OCI-LY1 (cell line): ENCODE results near the gene AKAP1.

Source experiments
- H2AFZ ChIP-seq: fragments of 200-600 bp; sonication (generic), shearing (Covaris generic); 2 replicates; pipeline ENCODE4 v1.6.0; 2014; ENCODE audit warnings: antibody characterized with exemption, mild to moderate bottlenecking, low read length
- H3F3A ChIP-seq: fragments of 200-600 bp; sonication (generic), shearing (Covaris generic); 2 replicates; pipeline ENCODE4 v1.6.0; 2014; ENCODE audit warnings: mild to moderate bottlenecking, antibody characterized with exemption, low read length, moderate library complexity; ENCODE audit not compliant: insufficient read depth
- H3K27ac ChIP-seq: fragments of 200-600 bp; sonication (generic); 2 replicates; pipeline ENCODE4 v1.5.1; 2014; ENCODE audit warnings: low read length, mixed run types, mild to moderate bottlenecking, low read depth; ENCODE audit not compliant: poor library complexity, severe bottlenecking
- H3K27me3 ChIP-seq: fragments of 200-600 bp; sonication (generic); 2 replicates; pipeline ENCODE4 v1.6.0; 2014; ENCODE audit warnings: antibody characterized with exemption, mild to moderate bottlenecking, low read length, moderate library complexity; ENCODE audit not compliant: insufficient read depth
- H3K36me3 ChIP-seq: fragments of 200-600 bp; sonication (generic); 2 replicates; pipeline ENCODE4 v1.6.1; 2014; ENCODE audit warnings: mild to moderate bottlenecking, antibody characterized with exemption, low read length, moderate library complexity, mixed read lengths; ENCODE audit not compliant: insufficient read depth
- H3K4me1 ChIP-seq: fragments of 200-600 bp; sonication (generic); 2 replicates; pipeline ENCODE4 v1.5.1; 2014; ENCODE audit warnings: mild to moderate bottlenecking, low read length, moderate library complexity; ENCODE audit not compliant: insufficient read depth, severe bottlenecking
- H3K4me2 ChIP-seq: fragments of 200-600 bp; sonication (generic), shearing (Covaris generic); 2 replicates; pipeline ENCODE4 v1.6.1; 2014; ENCODE audit warnings: low read length
- H3K4me3 ChIP-seq: fragments of 200-600 bp; sonication (generic); 2 replicates; pipeline ENCODE4 v1.5.1; 2014; ENCODE audit warnings: low read length, low read depth, mild to moderate bottlenecking, mixed read lengths; ENCODE audit not compliant: poor library complexity, severe bottlenecking
- H3K79me2 ChIP-seq: fragments of 200-600 bp; shearing (Covaris generic); 2 replicates; pipeline ENCODE4 v1.6.1; 2016; ENCODE audit warnings: mixed run types, low read length, mixed read lengths; ENCODE audit not compliant: insufficient read depth
- H3K9ac ChIP-seq: fragments of 200-600 bp; sonication (generic), shearing (Covaris generic); 2 replicates; pipeline ENCODE4 v1.6.1; 2014; ENCODE audit warnings: mild to moderate bottlenecking, low read length, mixed read lengths
- H3K9me2 ChIP-seq: fragments of 200-600 bp; sonication (generic), shearing (Covaris generic); 2 replicates; pipeline ENCODE4 v1.6.1; 2014; ENCODE audit warnings: low read depth, mild to moderate bottlenecking, low read length, mixed read lengths
- H3K9me3 ChIP-seq: fragments of 200-600 bp; shearing (Covaris generic); 2 replicates; pipeline ENCODE4 v1.6.1; 2014; ENCODE audit warnings: low read length, mixed read lengths
- H4K20me1 ChIP-seq: fragments of 200-600 bp; sonication (generic), shearing (Covaris generic); 2 replicates; pipeline ENCODE4 v1.6.0; 2016; ENCODE audit warnings: mild to moderate bottlenecking, low read length; ENCODE audit not compliant: insufficient read depth
- CTCF ChIP-seq: fragments of 200-600 bp; sonication (generic), shearing (Covaris generic); IDR thresholded peaks from 2 replicates; pipeline ENCODE4 v1.5.1; 2017; ENCODE audit warnings: mild to moderate bottlenecking, antibody characterized with exemption, low read length, moderate library complexity, mixed read lengths
- EZH2 ChIP-seq: fragments of 200-600 bp; sonication (generic), shearing (Covaris generic); IDR thresholded peaks from 2 replicates; pipeline ENCODE4 v1.8.0; 2017; ENCODE audit warnings: borderline replicate concordance, mixed run types, mild to moderate bottlenecking, antibody characterized with exemption, low read length, moderate library complexity, mixed read lengths

AKAP1 gene

GRCh38 chr17:57077000-57077399 is 8.0 kb upstream of the AKAP1 start:
- H3F3A ChIP-seq, result no peaks in the 10 kb centered on the region
- H3K27ac ChIP-seq, result no peak overlapping the region
- H4K20me1 ChIP-seq, result no peaks in the 10 kb centered on the region

GRCh38 chr17:57078274-57078673 is 6.8 kb upstream of the AKAP1 start:
- Histone ChIP-seq H3K36me3 (no peaks in the 10 kb centered on the region), H3K4me2 (no peak overlapping the region), H3K27ac (no peak overlapping the region), H3K79me2 (no peaks in the 10 kb centered on the region), H3K27me3 (0 out of 2 replicates have a peak, but pooled peaks cover 5% of the 10 kb centered on the region), H3K4me1 (peaks cover 4% of the 10 kb centered on the region), H3F3A (no peaks in the 10 kb centered on the region), H3K9ac (no peak overlapping the region), H3K9me3 (no peaks in the 10 kb centered on the region), H4K20me1 (no peaks in the 10 kb centered on the region), H3K4me3 (no peak overlapping the region), H3K9me2 (no peaks in the 10 kb centered on the region), H2AFZ (no peak overlapping the region)
- TF ChIP-seq EZH2 (no peak), CTCF (no peak)

More at GRCh38 chr17:57077000-57077399, 8.0 kb upstream of the AKAP1 start:
- Histone ChIP-seq H3K4me2 (no peak overlapping the region), H3K36me3 (no peaks in the 10 kb centered on the region), H3K79me2 (no peaks in the 10 kb centered on the region), H3K27me3 (0 out of 2 replicates have a peak, but pooled peaks cover 5% of the 10 kb centered on the region), H3K9me3 (no peaks in the 10 kb centered on the region), H3K9me2 (no peaks in the 10 kb centered on the region), H3K4me1 (peaks cover 4% of the 10 kb centered on the region), H2AFZ (no peak overlapping the region), H3K4me3 (no peak overlapping the region), H3K9ac (no peak overlapping the region)
- TF ChIP-seq CTCF (no peak), EZH2 (no peak)

GRCh38 chr17:57080718-57081117 is 4.3 kb upstream of the AKAP1 start:
- H3K4me3 ChIP-seq, result no peak overlapping the region
- H3K36me3 ChIP-seq, result no peaks in the 10 kb centered on the region
- H3K9me3 ChIP-seq, result no peaks in the 10 kb centered on the region
- H3K4me2 ChIP-seq, result no peak overlapping the region
- H3K9me2 ChIP-seq, result no peaks in the 10 kb centered on the region
- H3K27me3 ChIP-seq, result 0 out of 2 replicates have a peak, but pooled peaks cover 5% of the 10 kb centered on the region
- H3K4me1 ChIP-seq, result peaks cover 9% of the 10 kb centered on the region
- no peak overlapping the region for H3K27ac ChIP-seq
- H3F3A ChIP-seq, result no peaks in the 10 kb centered on the region
- no peaks in the 10 kb centered on the region for H3K79me2 ChIP-seq
- TF ChIP-seq EZH2 (no peak), CTCF (no peak)
- no peaks in the 10 kb centered on the region for H4K20me1 ChIP-seq
- H3K9ac ChIP-seq, result no peak overlapping the region
- no peak overlapping the region for H2AFZ ChIP-seq
